PC-3 (cell line): Measurements from ENCODE around the gene POLR3GL.

ENCODE experiments used
- CTCF ChIP-seq: fragments of 300-600 bp; sonication (generic); conservative IDR thresholded peaks from 2 replicates; pipeline ENCODE4 v1.5.1; 2017; ENCODE audit warnings: antibody characterized with exemption, low read depth, mild to moderate bottlenecking, low read length
- EZH2 ChIP-seq: fragments of 300-600 bp; sonication (generic); IDR thresholded peaks from one replicate; pipeline ENCODE4 v1.6.1; 2017; ENCODE audit warnings: antibody characterized with exemption, mild to moderate bottlenecking, low read length; ENCODE audit not compliant: unreplicated experiment
- EZH2phosphoT487 ChIP-seq: fragments of 300-600 bp; sonication (generic); IDR thresholded peaks from 2 replicates; pipeline ENCODE4 v1.6.1; 2018; ENCODE audit warnings: mild to moderate bottlenecking, antibody characterized with exemption, low read length, borderline replicate concordance

- TF ChIP-seq CTCF (peak; percentile 20; the same call in 1 of the 2 replicates), EZH2 (no peak), EZH2phosphoT487 (no peak)
These were observed 3.9 kb upstream of the POLR3GL start for GRCh38 chr1:145960468-145961108.
